WI38 (cell line): ENCODE measurements around the gene SERPINH1.

Source experiments
- H3K4me3 ChIP-seq: 2 replicates; pipeline ENCODE4 v1.5.1; 2011; ENCODE audit warnings: low read depth, mild to moderate bottlenecking, control low read depth, low read length
- CTCF ChIP-seq: IDR thresholded peaks from 2 replicates; pipeline ENCODE4 v1.5.1; 2012; ENCODE audit warnings: low read depth, mild to moderate bottlenecking, control low read depth, low read length

The SERPINH1 gene

DNA sequence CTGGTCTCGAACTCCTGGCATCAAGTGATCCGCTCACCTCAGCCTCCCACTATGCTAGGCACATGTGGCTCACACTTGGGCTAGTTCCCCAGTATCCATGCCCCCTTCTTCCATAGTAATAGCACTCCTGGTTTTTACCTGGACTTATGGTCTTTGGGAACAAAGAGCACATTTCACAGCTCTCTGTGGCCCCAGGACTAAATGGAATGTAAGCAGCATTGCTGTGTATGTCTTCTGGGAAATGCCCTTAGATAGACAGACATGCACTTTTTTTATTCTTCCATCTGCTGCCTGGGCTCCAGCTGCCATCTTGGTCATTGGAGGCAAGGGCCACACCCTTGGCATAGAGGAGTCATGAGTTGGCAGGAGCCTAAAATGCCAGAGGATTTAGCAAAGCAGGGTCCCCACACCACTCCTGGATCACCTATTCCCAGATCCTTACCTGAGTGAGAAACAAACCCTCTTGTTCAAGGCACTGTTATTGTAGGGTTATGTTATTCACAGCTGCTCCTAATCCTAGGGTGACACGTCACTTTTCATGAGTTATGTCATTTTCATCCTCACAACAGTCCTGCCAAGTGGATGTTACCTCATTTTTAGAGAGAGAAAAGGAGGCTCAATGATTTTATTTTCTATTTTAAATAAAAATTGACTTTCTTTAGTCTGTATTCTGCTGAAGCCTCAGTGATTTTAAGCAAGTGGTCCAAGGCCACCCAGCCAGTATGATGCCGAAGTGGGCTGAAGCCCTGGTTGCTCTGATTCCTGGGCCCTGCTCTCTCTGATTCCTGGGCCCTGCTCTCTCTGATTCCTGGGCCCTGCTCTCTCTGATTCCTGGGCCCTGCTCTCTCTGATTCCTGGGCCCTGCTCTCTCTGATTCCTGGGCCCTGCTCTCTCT lies 20.6 kb upstream of the SERPINH1 start:
- no peak overlapping the region for H3K4me3 ChIP-seq
- TF ChIP-seq CTCF: no peak

GRCh38 chr11:75542088-75542438 lies 20.0 kb upstream of the SERPINH1 start:
- no peak for TF ChIP-seq CTCF

DNA sequence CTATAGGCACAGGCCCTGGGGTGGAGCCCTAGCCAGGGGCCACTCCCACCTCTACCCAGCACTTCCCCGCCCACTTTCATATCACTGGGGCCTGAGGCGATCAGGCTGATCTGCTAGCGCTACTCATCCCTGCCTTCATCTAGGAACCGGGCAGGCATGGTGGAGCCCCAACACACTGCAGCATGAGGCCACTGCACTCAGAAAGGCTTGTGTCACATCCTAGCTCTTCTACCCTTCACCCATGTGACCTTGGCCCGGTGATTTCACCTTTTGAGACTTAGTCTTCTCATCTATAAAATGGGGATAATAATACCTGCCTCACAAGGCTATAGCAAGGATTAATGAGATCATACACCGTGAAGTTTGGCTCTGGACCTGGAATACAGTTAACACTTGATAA lies 18.2 kb upstream of the SERPINH1 start:
- no peak overlapping the region for H3K4me3 ChIP-seq
- no peak for TF ChIP-seq CTCF

More at GRCh38 chr11:75542088-75542438, 20.0 kb upstream of the SERPINH1 start:
- no peak overlapping the region for H3K4me3 ChIP-seq

DNA sequence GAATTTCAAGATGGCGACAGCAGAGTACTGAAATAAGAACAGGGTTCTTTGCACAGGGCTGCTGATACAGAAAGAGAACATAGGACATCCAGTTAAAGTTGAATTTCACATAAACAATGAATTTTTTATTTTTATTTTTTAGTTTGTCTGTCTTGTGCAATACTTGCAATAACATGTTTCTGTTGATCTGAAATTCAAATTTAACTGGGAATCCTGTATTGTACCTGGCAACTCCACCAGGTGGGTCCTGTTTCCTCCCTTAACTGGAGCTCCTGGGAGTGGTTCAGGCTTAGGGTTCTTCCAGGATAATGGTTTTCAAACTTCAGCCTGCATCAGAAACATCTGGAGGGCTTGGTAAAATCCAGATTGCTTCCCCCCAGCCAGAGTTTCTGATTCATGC lies 14.9 kb upstream of the SERPINH1 start:
- H3K4me3 ChIP-seq: no peak overlapping the region
- no peak for TF ChIP-seq CTCF

- no peak overlapping the region for H3K4me3 ChIP-seq
- TF ChIP-seq CTCF: peak; percentile 72
Measured at GRCh38 chr11:75547617-75548058, 14.4 kb upstream of the SERPINH1 start.

DNA sequence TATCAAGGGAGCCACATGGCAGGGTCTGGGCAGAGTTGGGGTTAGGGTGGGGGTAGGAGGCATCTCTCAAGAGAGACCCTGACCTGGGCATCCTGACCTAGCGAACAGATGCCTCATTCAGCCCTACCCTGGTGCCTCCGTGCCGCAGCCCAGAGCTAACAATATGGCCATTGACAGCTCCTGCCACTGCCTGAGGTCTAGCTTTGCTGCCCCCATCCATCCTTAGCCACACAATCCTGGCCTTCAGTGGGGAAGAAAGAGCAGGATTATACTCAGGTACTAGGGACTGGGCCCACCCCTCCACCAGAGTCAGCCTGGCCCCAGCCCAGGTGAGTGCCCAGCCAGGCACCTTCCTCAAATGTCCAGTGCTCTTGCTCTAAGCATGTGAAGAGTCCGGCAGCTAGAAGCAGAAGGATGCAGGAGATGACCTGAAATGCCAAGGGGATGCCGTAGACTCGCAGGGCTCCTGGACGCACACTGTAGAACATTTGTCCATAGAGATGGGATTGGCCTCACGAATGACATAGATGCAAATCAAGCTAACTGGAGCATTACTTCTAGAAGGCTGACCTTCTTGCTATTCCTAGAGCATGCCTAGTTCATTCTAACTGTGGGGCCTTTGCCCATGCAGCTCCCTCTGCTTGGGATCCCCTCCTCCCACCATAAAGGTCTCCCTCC lies 13.3 kb upstream of the SERPINH1 start:
- TF ChIP-seq CTCF: no peak
- H3K4me3 ChIP-seq: no peak overlapping the region

- no peak for TF ChIP-seq CTCF
Measured at GRCh38 chr11:75549370-75549958, 12.6 kb upstream of the SERPINH1 start.

More at GRCh38 chr11:75549370-75549958, 12.6 kb upstream of the SERPINH1 start:
- no peak overlapping the region for H3K4me3 ChIP-seq
